CD4-positive, alpha-beta T cell treated with Interleukin-4 for 4 hours (primary cell): ENCODE results near the gene RASA3.
"Not testable (repeated sequence)": the region's sequence is repeated elsewhere in the genome, so short reads cannot be mapped to it uniquely, and the experiment has no call there.

ENCODE experiments used
- DNase-seq: peaks from one replicate; pipeline ENCODE4 v3.0.0-alpha.2; 2020

Gene RASA3

GRCh38 chr13:114140906-114141250, 8.5 kb upstream of the RASA3 start:
- peak; percentile 52 for DNase-seq

GRCh38 chr13:114140131-114140905, 7.9 kb upstream of the RASA3 start:
- DNase-seq, result peak; percentile 60

- no peak for DNase-seq
Measured at GRCh38 chr13:114136576-114136975, 4.2 kb upstream of the RASA3 start.

GRCh38 chr13:114135731-114136171, 3.3 kb upstream of the RASA3 start:
- DNase-seq, result no peak

- DNase-seq, result no peak
Measured at GRCh38 chr13:114134944-114135610, 2.7 kb upstream of the RASA3 start.

GRCh38 chr13:114134111-114134943, 1.9 kb upstream of the RASA3 start:
- no peak for DNase-seq

GRCh38 chr13:114133552-114133951, 1.1 kb upstream of the RASA3 start:
- DNase-seq, result not testable (repeated sequence)

GRCh38 chr13:114133126-114133525, 703 bp upstream of the RASA3 start:
- DNase-seq, result not testable (repeated sequence)

GRCh38 chr13:114131583-114132418, 622 bp downstream of the RASA3 start:
- no peak for DNase-seq

- peak; percentile 76 for DNase-seq
Measured at GRCh38 chr13:114130837-114131582, 1.4 kb downstream of the RASA3 start.

- DNase-seq, result no peak
Measured at GRCh38 chr13:114130131-114130836, 2.1 kb downstream of the RASA3 start.

GRCh38 chr13:114129649-114130062, 2.8 kb downstream of the RASA3 start:
- no peak for DNase-seq

- peak; percentile 96 for DNase-seq
Measured at GRCh38 chr13:114128624-114129522, 3.5 kb downstream of the RASA3 start.

GRCh38 chr13:114128348-114128623, 4.1 kb downstream of the RASA3 start:
- DNase-seq, result no peak

GRCh38 chr13:114127473-114128347, 4.7 kb downstream of the RASA3 start:
- DNase-seq, result no peak

- no peak for DNase-seq
Measured at GRCh38 chr13:114126789-114127472, 5.5 kb downstream of the RASA3 start.

GRCh38 chr13:114126086-114126485, 6.3 kb downstream of the RASA3 start:
- DNase-seq, result not testable (repeated sequence)

GRCh38 chr13:114125589-114125988, 6.8 kb downstream of the RASA3 start:
- no peak for DNase-seq

- DNase-seq, result peak; percentile 90
Measured at GRCh38 chr13:114124921-114125320, 7.5 kb downstream of the RASA3 start.
